GM19468 (cell line): ENCODE measurements around the gene EVI2B.
"Not testable (repeated sequence)": the region's sequence is repeated elsewhere in the genome, so short reads cannot be mapped to it uniquely, and the experiment has no call there.

ENCODE experiments used
- ATAC-seq: cut with Tn5 transposase; IDR thresholded peaks from one replicate; pipeline ENCODE4 v1.9.1; 2021; ENCODE audit warnings: mild to moderate bottlenecking, moderate library complexity, moderate number of reproducible peaks; ENCODE audit not compliant: unreplicated experiment; ENCODE audit errors: extremely low read depth

Gene EVI2B

DNA sequence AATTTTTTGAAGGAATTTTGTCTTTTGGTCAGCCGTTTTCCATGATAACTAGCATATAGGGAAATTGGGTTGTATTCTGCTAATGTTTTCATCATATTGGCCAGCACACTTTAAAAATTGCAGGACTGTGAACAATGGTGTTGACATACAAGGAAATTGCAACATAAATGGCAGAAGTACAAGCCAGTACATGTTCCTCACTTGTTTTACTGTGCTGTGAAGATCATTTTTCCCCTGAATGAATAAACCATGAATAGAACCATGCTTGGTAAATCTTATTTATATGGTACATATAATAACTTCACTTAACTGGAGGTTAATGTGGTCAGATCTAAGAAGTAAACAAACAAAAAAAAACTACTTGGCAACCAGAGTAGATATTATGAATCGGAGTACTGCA lies 39.6 kb downstream of the EVI2B start:
- no peak for ATAC-seq

DNA sequence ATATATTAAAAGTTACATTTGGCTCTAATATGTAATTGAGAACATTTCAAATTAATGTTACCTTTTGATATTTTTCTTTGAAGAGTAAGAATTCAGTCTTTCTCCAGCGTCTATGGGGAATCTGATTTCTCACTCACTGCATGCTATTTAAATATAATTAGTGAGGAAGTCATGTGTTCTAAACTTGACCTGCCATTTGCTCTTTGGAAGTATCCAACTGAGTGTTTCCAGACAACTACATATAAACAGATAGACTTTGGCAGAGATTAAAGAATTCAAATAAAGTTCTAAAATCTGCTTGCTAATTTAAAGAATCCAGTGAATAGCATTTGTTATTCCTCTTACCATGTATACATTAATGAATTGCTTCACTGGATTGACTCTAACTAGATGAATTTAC lies 40.3 kb downstream of the EVI2B start:
- ATAC-seq, result no peak

DNA sequence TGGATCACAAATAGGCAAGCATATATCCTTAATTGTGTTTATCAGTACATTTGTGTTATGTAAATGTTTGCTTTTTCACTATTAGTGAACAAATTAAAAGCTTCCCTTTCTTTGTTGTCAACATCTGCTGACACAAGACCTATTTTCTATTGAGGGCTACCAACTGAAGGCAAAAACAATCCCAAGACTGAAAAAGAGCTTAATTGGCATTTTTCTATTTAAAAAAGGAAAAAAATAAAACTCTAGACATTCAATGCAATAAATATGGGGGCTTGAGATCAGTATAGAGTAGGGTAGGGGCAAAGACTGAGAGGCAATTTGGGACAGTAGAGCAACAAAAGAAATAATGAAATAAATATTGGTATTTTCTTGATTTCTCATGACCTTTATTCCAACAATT lies 41.1 kb downstream of the EVI2B start:
- ATAC-seq, result no peak

DNA sequence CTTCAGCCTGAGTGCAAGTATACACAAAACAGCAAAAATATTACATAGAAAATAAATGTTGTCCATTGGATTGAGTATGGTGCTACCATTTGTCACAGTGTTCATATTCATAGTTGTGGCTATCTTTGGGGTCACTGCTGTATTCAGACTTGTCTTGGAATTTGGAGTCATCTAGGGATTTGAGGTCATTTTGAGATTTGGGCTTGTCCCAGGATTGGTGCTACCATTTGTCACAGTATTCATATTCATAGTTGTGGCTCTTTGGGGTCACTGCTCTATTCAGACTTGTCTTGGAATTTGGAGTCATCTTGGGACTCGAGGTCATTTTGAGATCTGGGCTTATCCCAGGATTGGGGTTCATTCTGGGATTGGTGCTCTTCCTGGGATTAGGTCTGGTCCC lies 41.6 kb downstream of the EVI2B start:
- ATAC-seq, result no peak

DNA sequence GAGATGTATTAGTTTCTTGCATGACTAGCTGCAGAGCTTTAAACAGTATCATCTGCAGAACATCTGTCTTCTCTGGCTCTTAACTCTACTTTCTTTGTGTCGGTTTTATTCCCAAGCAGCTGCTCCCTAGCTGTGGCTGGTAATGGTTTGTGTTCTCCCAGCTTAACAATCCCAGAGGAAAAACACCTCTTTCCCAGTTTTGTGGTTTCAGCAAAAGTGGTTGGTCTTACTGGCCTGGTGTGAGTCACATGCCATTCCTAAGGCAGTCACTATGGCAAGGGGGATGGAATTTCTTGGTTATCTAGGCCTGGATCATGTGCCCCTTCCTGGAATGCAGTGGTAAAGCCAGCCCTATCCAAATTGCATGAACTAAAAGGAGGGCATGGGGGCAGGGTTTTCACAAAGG lies 44.3 kb downstream of the EVI2B start:
- no peak for ATAC-seq

DNA sequence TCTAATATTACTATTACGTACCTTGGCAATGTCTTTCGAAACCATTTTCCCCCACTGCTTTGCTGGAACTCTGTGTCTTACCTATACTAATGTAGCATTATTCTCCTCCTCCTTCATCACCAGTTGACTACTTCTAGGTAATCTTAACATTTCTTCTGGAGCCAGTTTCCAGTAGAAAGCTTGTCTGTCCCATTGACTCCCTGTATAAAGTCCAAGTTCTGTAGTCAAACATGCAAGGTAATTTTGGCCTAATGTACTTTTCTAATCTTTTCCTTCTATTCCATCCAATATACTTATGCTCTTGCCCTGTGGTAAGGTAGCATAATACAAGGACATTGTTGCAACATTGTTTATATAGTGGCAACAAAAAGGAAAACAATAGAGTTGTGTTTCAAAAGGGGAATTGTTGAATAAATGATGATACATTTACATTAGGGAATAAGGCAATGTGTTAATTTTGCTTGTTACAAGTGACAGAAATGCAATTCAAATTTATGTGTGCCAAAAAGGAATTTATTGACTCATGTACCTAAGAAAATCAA lies 44.7 kb downstream of the EVI2B start:
- ATAC-seq, result no peak

DNA sequence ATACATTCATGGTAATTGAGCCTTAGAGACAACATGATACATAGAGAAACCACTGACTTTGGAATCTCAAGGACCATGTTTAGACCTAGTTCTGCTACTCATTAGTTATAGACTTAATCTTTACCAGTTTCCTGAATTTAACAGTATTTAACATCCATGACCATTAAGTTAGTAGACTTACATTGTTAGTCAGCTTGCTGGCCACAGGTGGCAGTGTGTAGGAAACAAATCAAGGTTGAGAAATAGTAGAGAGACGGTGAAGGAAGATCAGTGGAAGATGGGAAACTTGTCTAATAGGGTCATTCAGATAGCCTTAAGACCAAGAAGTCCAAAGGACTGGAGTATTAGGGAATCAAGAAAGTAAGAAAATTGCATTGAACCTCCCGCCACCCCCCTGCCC lies 47.8 kb downstream of the EVI2B start:
- no peak for ATAC-seq

DNA sequence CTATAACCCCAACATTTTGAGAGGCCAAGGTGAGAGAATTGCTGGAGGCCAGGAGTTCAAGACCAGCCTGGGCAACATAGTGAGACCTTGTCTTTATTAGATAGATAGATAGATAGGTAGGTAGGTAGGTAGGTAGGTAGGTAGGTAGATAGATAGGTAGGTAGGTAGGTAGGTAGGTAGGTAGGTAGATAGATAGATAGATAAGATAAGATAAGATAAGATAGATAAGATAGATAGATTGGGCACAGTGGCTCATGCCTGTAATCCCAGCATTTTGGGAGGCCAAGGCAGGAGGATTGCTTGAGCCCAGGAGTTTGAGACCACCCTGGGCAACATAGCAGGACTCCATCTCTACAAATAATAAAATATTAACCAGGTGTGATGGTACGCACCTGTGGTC lies 50.9 kb downstream of the EVI2B start:
- not testable (repeated sequence) for ATAC-seq

DNA sequence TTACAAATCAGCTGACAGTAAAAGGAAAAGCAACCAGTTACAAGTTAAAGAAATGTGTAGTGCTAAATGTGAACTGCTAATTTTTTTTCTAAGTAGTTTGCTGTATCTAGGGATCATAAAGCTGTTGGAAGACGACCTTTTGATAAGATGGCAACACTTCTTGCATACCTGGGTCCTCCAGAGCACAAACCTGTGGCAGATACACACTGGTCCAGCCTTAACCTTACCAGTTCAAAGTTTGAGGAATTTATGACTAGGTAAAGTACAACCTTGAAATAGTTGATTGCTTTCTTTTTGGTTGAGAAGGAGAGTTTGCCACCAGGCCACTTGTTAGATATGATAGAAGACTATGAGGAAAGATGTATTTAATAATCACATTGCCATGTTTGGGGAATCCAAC lies 52.3 kb downstream of the EVI2B start:
- no peak for ATAC-seq

DNA sequence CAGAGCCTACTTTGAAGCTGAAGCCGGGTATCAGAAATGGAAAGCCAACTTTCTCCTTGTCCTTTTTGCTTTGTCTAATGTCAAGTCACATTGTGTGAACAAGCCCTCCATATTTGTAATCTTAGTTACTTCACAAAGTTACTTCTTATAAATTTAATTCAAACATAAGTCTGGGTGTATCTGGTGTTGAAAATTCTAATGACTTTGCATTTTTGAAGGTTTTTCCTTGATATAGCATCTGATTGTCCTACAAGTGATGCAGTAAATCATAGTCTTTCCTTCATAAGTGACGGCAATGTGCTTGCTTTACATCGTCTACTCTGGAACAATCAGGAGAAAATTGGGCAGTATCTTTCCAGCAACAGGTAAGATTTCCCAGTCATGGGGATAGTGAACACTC lies 53.7 kb downstream of the EVI2B start:
- ATAC-seq, result no peak

DNA sequence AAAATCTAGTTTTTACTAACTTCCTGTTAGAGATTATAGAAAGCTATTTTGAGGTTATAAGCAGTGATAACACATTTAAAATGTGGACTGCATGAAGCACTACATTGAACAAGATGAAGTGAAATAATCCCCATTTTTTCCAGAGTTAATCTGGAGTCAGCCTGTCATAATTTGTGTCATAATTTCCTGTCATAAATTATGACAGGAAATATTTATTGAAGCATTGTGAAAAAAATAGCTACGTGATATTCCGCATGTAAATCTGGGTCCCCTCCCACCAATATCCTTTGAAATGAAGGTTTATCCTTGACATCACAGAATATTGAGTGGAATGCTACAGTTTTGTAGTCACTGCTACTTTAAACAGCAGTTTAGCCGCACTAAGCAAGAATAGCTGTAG lies 56.9 kb downstream of the EVI2B start:
- ATAC-seq, result no peak

DNA sequence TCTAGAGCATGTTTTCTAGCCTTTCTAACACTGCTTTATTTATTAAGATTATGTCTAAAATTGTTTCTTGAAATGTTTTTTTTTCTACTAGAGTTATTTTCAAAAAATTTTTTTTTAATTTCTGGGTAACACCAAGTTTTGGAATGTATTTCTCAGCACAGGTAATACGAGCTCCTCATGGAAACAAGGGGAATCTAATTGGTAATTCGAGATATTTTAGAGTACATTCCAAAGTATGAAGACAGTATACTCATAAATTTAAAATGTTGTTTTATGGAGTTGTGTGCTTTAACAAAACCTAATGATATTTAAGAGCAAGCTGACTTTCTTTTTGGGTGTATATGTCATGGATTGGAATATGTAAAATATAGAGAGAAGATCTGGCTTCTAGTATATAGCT lies 59.2 kb downstream of the EVI2B start:
- no peak for ATAC-seq
